ENCODE results near the gene HIPK3. TPM values are rescaled to one million over a fixed set of nuclear protein-coding genes. Genes with fewer than 3 reads are reported as not detected.
A peak's percentile ranks its signal among the peaks of the same experiment; 100 is the strongest.

HIPK3 gene
- total and polyA plus RNA-seq, 9 of the 15 experiments (the other 6 are each of a cell fraction or from before 2014, with no cell fraction given) = 2.3 to 19.6 (median 7.5) TPM

DNA sequence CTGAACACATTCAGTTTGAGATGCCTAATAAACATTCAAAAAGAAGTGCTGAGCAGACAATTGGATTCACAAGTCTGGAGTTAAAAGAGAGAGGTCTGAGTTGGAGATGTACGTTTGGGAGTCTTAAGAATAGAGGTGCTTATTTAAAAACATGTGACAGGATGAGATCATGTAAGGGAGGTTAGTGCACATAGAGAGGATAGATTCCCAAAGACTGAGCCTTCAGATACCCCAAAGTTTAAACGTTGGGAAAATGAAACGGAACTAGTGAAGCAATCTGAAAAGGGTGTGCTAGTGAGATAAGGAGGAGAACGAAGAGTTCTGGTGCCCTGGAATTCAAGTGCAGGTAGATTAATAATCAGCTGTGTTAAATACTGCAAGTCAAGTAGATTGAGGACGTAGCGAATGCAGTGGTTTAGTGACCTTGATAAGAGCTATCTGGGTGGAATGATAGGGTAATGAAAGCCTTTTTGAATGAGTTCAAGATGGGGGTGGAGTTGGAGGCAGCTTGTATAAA lies 63.7 kb downstream of the HIPK3 start (continued):
- TF ChIP-seq, protein P1, sequence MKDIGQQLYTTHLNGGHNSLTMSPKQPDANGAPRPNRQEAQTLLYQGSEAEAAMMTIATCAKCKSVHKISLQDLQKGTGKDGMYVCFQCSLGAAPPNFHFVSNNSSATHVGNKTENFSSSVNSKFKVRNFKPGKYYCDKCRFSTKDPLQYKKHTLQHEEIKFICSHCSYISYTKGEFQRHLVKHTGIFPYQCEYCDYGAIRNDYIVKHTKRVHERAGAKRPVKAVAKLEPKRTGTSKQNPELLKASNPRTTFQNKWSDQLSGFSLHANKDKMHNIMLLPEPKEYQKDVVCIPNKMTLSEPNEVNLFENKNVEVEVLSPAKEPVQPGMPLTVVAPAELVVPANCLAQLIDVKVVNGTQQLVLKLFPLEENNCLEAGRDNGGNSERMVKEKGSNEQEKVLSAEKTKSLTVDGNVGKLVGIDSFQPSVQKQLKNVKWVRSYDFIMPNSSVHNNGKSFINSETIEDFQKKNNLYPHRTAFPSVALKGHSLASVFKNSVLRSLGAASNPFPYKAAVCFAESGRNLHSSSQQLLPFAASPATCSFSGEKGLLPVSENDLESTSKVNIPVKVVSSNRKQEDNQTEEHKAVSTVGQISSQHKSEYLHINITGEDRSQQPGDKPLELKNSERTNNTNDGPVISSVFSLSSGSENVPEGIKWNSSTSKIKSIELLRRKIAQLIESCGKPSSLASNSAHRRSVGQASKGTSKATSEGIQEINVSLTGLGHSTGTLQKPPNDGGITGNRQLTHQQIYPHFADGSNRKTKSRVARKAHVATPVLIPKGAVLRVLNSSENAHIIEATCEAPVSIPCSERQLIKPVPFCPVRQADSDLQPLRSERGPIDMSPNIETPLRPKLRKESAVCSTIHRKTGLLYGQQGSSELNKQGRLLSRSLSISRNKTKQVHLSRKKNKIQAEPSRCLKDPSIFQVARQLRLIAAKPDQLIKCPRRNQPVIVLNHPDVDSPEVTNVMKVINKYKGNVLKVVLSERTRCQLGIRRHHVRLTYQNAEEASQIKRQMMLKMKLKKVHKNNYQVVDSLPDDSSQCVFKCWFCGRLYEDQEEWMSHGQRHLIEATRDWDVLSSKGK (CRISPR knock-in tag; IDR thresholded peaks at IDR 0.05) = no peak
- no peak for TF ChIP-seq XRCC4 (IDR thresholded peaks at IDR 0.05; ENCODE audit: extremely low read depth, insufficient read depth, insufficient read length)
- no peak for TF ChIP-seq RBM34 (IDR thresholded peaks at IDR 0.05; ENCODE audit: borderline replicate concordance, insufficient read depth, low read length)
- TF ChIP-seq, protein P2, sequence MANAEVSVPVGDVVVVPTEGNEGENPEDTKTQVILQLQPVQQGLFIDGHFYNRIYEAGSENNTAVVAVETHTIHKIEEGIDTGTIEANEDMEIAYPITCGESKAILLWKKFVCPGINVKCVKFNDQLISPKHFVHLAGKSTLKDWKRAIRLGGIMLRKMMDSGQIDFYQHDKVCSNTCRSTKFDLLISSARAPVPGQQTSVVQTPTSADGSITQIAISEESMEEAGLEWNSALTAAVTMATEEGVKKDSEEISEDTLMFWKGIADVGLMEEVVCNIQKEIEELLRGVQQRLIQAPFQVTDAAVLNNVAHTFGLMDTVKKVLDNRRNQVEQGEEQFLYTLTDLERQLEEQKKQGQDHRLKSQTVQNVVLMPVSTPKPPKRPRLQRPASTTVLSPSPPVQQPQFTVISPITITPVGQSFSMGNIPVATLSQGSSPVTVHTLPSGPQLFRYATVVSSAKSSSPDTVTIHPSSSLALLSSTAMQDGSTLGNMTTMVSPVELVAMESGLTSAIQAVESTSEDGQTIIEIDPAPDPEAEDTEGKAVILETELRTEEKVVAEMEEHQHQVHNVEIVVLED (CRISPR knock-in tag; IDR thresholded peaks at IDR 0.05) = no peak
- TF ChIP-seq NEUROD1 (IDR thresholded peaks at IDR 0.05; ENCODE audit: borderline replicate concordance, low read depth, low read length, partially characterized antibody) = no peak
- no peak for TF ChIP-seq BRD9 (IDR thresholded peaks at IDR 0.05; ENCODE audit: low read depth, partially characterized antibody)
- TF ChIP-seq NFYB (IDR thresholded peaks at IDR 0.05; ENCODE audit: extremely low read depth, insufficient read length) = no peak
- no peak for TF ChIP-seq ZNF217 (CRISPR knock-in tag; IDR thresholded peaks at IDR 0.05)
- TF ChIP-seq, protein P3, sequence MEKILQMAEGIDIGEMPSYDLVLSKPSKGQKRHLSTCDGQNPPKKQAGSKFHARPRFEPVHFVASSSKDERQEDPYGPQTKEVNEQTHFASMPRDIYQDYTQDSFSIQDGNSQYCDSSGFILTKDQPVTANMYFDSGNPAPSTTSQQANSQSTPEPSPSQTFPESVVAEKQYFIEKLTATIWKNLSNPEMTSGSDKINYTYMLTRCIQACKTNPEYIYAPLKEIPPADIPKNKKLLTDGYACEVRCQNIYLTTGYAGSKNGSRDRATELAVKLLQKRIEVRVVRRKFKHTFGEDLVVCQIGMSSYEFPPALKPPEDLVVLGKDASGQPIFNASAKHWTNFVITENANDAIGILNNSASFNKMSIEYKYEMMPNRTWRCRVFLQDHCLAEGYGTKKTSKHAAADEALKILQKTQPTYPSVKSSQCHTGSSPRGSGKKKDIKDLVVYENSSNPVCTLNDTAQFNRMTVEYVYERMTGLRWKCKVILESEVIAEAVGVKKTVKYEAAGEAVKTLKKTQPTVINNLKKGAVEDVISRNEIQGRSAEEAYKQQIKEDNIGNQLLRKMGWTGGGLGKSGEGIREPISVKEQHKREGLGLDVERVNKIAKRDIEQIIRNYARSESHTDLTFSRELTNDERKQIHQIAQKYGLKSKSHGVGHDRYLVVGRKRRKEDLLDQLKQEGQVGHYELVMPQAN (IDR thresholded peaks at IDR 0.05; ENCODE audit: borderline replicate concordance) = no peak
- TF ChIP-seq NELFE (IDR thresholded peaks at IDR 0.05; ENCODE audit: insufficient read depth, insufficient read length) = no peak
- TF ChIP-seq POLR3A (IDR thresholded peaks at IDR 0.05; ENCODE audit: borderline replicate concordance, extremely low read depth, insufficient read depth, insufficient read length) = no peak
- no peak for TF ChIP-seq CBX8 (IDR thresholded peaks at IDR 0.05; ENCODE audit: borderline replicate concordance, extremely low read depth, low read depth, low read length, poor library complexity, severe bottlenecking)
- no peak for TF ChIP-seq NCOA6 (IDR thresholded peaks at IDR 0.05)
- TF ChIP-seq ZNF584 (CRISPR knock-in tag; IDR thresholded peaks at IDR 0.05; ENCODE audit: low read depth) = 0 out of 2 replicates have a peak, but pooled peaks have one; percentile 40
